HEK293 (cell line): ENCODE measurements around the gene TBK1.

Experiments
- GFI1B ChIP-seq: fragments of 450-650 bp; formaldehyde crosslinking; IDR thresholded peaks from 2 replicates; pipeline ENCODE4 v1.5.1; 2016; ENCODE audit warnings: missing biosample characterization, missing genetic modification characterization
- HOXD13 ChIP-seq: sonication (generic); formaldehyde crosslinking; IDR thresholded peaks from 2 replicates; pipeline ENCODE4 v1.8.0; 2022; ENCODE audit warnings: missing genetic modification reagents, borderline replicate concordance
- IKZF3 ChIP-seq: fragments of 450-650 bp; IDR thresholded peaks from 2 replicates; pipeline ENCODE4 v1.5.0; 2018; ENCODE audit warnings: missing biosample characterization, mild to moderate bottlenecking, missing genetic modification characterization, moderate library complexity
- MEIS1 ChIP-seq: sonication (generic); formaldehyde crosslinking; IDR thresholded peaks from 2 replicates; pipeline ENCODE4 v1.8.1; 2022; ENCODE audit warnings: missing genetic modification reagents, mild to moderate bottlenecking, borderline replicate concordance
- ZBTB1 ChIP-seq: fragments of 450-650 bp; formaldehyde crosslinking; IDR thresholded peaks from 2 replicates; pipeline ENCODE4 v1.5.1; 2016; ENCODE audit warnings: missing biosample characterization, missing genetic modification characterization
- ZBTB44 ChIP-seq: fragments of 450-650 bp; IDR thresholded peaks from 2 replicates; pipeline ENCODE4 v1.5.1; 2018; ENCODE audit warnings: missing biosample characterization, mild to moderate bottlenecking, missing genetic modification characterization
- ZIC2 ChIP-seq: fragments of 450-650 bp; formaldehyde crosslinking; IDR thresholded peaks from 2 replicates; pipeline ENCODE4 v1.5.1; 2016; ENCODE audit warnings: missing biosample characterization, missing genetic modification characterization
- ZNF10 ChIP-seq: fragments of 450-650 bp; formaldehyde crosslinking; IDR thresholded peaks from 2 replicates; pipeline ENCODE4 v1.5.1; 2017; ENCODE audit warnings: missing biosample characterization, missing genetic modification characterization
- ZNF133 ChIP-seq: fragments of 450-650 bp; formaldehyde crosslinking; IDR thresholded peaks from 2 replicates; pipeline ENCODE4 v1.5.1; 2016; ENCODE audit warnings: missing biosample characterization, missing genetic modification characterization
- ZNF146 ChIP-seq: fragments of 450-650 bp; formaldehyde crosslinking; IDR thresholded peaks from 2 replicates; pipeline ENCODE4 v1.5.1; 2016; ENCODE audit warnings: missing biosample characterization, missing genetic modification characterization
- ZNF19 ChIP-seq: fragments of 450-650 bp; formaldehyde crosslinking; IDR thresholded peaks from 2 replicates; pipeline ENCODE4; 2016; ENCODE audit warnings: missing biosample characterization, missing genetic modification characterization, low read depth
- ZNF248 ChIP-seq: fragments of 450-650 bp; formaldehyde crosslinking; IDR thresholded peaks from 2 replicates; pipeline ENCODE4 v1.5.1; 2017; ENCODE audit warnings: missing biosample characterization, missing genetic modification characterization
- ZNF292 ChIP-seq: fragments of 450-650 bp; formaldehyde crosslinking; IDR thresholded peaks from 2 replicates; pipeline ENCODE4 v1.5.1; 2016; ENCODE audit warnings: low read depth, missing biosample characterization, missing genetic modification characterization, borderline replicate concordance
- ZNF311 ChIP-seq: fragments of 450-650 bp; formaldehyde crosslinking; IDR thresholded peaks from 2 replicates; pipeline ENCODE4 v1.5.1; 2017; ENCODE audit warnings: missing biosample characterization, missing genetic modification characterization, borderline replicate concordance
- ZNF416 ChIP-seq: fragments of 450-650 bp; formaldehyde crosslinking; IDR thresholded peaks from 2 replicates; pipeline ENCODE4 v1.5.1; 2016; ENCODE audit warnings: missing biosample characterization, missing genetic modification characterization
- ZNF433 ChIP-seq: fragments of 450-650 bp; formaldehyde crosslinking; IDR thresholded peaks from 2 replicates; pipeline ENCODE4 v1.5.1; 2016; ENCODE audit warnings: missing biosample characterization, missing genetic modification characterization, low read depth
- ZNF473 ChIP-seq: fragments of 450-650 bp; formaldehyde crosslinking; IDR thresholded peaks from 2 replicates; pipeline ENCODE4 v1.5.1; 2017; ENCODE audit warnings: missing biosample characterization, missing genetic modification characterization
- ZNF529 ChIP-seq: fragments of 450-650 bp; formaldehyde crosslinking; IDR thresholded peaks from 2 replicates; pipeline ENCODE4 v1.5.1; 2017; ENCODE audit warnings: missing genetic modification characterization, missing biosample characterization; ENCODE audit not compliant: insufficient replicate concordance
- ZNF530 ChIP-seq: fragments of 450-650 bp; formaldehyde crosslinking; IDR thresholded peaks from 2 replicates; pipeline ENCODE4 v1.5.1; 2016; ENCODE audit warnings: low read depth, missing biosample characterization, missing genetic modification characterization
- ZNF561 ChIP-seq: fragments of 450-650 bp; IDR thresholded peaks from 2 replicates; pipeline ENCODE4 v1.5.1; 2018; ENCODE audit warnings: missing biosample characterization, missing genetic modification characterization, borderline replicate concordance
- ZNF654 ChIP-seq: fragments of 450-650 bp; formaldehyde crosslinking; IDR thresholded peaks from 2 replicates; pipeline ENCODE4 v1.5.1; 2016; ENCODE audit warnings: low read depth, missing biosample characterization, missing genetic modification characterization
- ZNF777 ChIP-seq: fragments of 450-650 bp; formaldehyde crosslinking; IDR thresholded peaks from 2 replicates; pipeline ENCODE4 v1.5.1; 2017; ENCODE audit warnings: missing biosample characterization, missing genetic modification characterization, borderline replicate concordance
- ZNF791 ChIP-seq: fragments of 450-650 bp; formaldehyde crosslinking; IDR thresholded peaks from 2 replicates; pipeline ENCODE4 v1.5.1; 2016; ENCODE audit warnings: missing biosample characterization, missing genetic modification characterization
- ZSCAN30 ChIP-seq: fragments of 450-650 bp; IDR thresholded peaks from 2 replicates; pipeline ENCODE4 v1.5.1; 2018; ENCODE audit warnings: missing biosample characterization, mild to moderate bottlenecking, missing genetic modification characterization, moderate library complexity
- TF ChIP-seq, protein P1 (sequence below): fragments of 450-650 bp; formaldehyde crosslinking; IDR thresholded peaks from 2 replicates; pipeline ENCODE4 v1.5.1; 2016; ENCODE audit warnings: missing biosample characterization, missing genetic modification characterization
- TF ChIP-seq, protein P2 (sequence below): fragments of 450-650 bp; formaldehyde crosslinking; IDR thresholded peaks from 2 replicates; pipeline ENCODE4 v1.5.1; 2016; ENCODE audit warnings: missing biosample characterization, missing genetic modification characterization
- TF ChIP-seq, protein P3 (sequence below): fragments of 450-650 bp; formaldehyde crosslinking; IDR thresholded peaks from 2 replicates; pipeline ENCODE4; 2016; ENCODE audit warnings: missing biosample characterization, missing genetic modification characterization
- TF ChIP-seq, protein P4 (sequence below): fragments of 450-650 bp; formaldehyde crosslinking; IDR thresholded peaks from 2 replicates; pipeline ENCODE4 v1.5.1; 2016; ENCODE audit warnings: missing biosample characterization, missing genetic modification characterization
- TF ChIP-seq, protein P5 (sequence below): sonication (generic); formaldehyde crosslinking; IDR thresholded peaks from 2 replicates; pipeline ENCODE4 v1.8.1; 2022; ENCODE audit warnings: mild to moderate bottlenecking, moderate library complexity, missing genetic modification reagents

TBK1 gene

DNA sequence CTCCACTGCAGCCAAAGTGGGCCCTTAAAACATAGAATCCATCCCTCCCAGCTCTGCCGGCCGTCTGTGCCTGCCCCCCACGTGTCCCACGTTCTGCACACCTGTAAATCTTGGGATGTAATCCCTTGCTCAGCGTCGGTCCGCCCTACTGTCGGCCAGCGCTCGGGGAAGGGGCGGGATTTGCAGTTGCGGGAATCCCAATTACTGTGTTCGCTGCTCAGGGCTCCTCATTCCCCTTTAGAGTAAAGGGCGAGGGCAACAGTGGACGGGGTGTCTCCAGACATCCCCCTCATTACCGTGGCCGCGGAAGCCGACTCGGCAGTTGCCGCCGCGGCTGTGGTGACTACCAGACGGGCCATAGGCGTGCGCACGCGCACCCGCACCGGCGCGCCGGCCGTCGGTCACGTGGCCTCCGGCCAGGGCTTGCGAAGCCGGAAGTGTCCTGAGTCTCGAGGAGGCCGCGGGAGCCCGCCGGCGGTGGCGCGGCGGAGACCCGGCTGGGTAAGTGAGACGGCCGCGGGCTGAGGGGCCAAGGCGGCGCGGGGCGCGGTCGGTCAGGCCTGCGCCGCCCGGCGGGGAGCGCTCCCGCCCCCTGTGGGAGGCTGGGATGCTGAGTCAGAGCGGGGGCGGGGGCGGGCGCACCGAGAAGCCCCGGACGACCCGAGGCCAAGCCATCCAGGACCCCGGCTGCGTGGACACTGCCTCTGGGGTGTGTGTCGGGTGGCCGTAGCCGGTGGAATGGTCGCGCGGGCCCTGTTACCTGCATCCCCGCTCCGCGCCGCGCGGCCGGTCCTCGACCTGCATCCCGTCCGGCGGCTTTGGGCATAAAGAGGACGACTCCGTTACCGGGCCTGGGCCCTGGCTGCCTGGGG is at the start of gene TBK1 (continued):
- TF ChIP-seq ZNF561 (tag by site-specific recombination) (peak; percentile 62; the same call in 1 of the 2 replicates), ZNF654 (tag by site-specific recombination) (no peak), ZNF416 (no peak), ZSCAN30 (tag by site-specific recombination) (peak; percentile 36; the same call in 1 of the 2 replicates), ZNF19 (no peak), ZNF529 (no peak), ZNF311 (tag by site-specific recombination) (no peak), IKZF3 (tag by site-specific recombination) (peak; percentile 50; the same call in 1 of the 2 replicates), ZNF791 (tag by site-specific recombination) (no peak), MEIS1 (CRISPR knock-in tag) (no peak), ZNF473 (tag by site-specific recombination) (no peak), ZIC2 (tag by site-specific recombination) (peak; percentile 48), ZBTB44 (no peak), ZNF10 (no peak), ZNF530 (no peak), ZNF133 (no peak), ZNF292 (no peak), ZNF248 (tag by site-specific recombination) (no peak), HOXD13 (no peak), GFI1B (no peak), ZBTB1 (tag by site-specific recombination) (no peak), ZNF146 (tag by site-specific recombination) (0 out of 2 replicates have a peak, but pooled peaks have one; percentile 19), ZNF777 (tag by site-specific recombination) (no peak), ZNF433 (tag by site-specific recombination) (no peak)
- TF ChIP-seq, protein P1, sequence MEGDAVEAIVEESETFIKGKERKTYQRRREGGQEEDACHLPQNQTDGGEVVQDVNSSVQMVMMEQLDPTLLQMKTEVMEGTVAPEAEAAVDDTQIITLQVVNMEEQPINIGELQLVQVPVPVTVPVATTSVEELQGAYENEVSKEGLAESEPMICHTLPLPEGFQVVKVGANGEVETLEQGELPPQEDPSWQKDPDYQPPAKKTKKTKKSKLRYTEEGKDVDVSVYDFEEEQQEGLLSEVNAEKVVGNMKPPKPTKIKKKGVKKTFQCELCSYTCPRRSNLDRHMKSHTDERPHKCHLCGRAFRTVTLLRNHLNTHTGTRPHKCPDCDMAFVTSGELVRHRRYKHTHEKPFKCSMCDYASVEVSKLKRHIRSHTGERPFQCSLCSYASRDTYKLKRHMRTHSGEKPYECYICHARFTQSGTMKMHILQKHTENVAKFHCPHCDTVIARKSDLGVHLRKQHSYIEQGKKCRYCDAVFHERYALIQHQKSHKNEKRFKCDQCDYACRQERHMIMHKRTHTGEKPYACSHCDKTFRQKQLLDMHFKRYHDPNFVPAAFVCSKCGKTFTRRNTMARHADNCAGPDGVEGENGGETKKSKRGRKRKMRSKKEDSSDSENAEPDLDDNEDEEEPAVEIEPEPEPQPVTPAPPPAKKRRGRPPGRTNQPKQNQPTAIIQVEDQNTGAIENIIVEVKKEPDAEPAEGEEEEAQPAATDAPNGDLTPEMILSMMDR (tag by site-specific recombination): peak; percentile 73
- TF ChIP-seq, protein P2, sequence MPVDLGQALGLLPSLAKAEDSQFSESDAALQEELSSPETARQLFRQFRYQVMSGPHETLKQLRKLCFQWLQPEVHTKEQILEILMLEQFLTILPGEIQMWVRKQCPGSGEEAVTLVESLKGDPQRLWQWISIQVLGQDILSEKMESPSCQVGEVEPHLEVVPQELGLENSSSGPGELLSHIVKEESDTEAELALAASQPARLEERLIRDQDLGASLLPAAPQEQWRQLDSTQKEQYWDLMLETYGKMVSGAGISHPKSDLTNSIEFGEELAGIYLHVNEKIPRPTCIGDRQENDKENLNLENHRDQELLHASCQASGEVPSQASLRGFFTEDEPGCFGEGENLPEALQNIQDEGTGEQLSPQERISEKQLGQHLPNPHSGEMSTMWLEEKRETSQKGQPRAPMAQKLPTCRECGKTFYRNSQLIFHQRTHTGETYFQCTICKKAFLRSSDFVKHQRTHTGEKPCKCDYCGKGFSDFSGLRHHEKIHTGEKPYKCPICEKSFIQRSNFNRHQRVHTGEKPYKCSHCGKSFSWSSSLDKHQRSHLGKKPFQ: 0 out of 2 replicates have a peak, but pooled peaks have one; percentile 35
- TF ChIP-seq, protein P3, sequence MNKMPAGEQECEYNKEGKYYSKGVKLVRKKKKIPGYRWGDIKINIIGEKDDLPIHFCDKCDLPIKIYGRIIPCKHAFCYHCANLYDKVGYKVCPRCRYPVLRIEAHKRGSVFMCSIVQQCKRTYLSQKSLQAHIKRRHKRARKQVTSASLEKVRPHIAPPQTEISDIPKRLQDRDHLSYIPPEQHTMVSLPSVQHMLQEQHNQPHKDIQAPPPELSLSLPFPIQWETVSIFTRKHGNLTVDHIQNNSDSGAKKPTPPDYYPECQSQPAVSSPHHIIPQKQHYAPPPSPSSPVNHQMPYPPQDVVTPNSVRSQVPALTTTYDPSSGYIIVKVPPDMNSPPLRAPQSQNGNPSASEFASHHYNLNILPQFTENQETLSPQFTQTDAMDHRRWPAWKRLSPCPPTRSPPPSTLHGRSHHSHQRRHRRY: no peak
- TF ChIP-seq, protein P4, sequence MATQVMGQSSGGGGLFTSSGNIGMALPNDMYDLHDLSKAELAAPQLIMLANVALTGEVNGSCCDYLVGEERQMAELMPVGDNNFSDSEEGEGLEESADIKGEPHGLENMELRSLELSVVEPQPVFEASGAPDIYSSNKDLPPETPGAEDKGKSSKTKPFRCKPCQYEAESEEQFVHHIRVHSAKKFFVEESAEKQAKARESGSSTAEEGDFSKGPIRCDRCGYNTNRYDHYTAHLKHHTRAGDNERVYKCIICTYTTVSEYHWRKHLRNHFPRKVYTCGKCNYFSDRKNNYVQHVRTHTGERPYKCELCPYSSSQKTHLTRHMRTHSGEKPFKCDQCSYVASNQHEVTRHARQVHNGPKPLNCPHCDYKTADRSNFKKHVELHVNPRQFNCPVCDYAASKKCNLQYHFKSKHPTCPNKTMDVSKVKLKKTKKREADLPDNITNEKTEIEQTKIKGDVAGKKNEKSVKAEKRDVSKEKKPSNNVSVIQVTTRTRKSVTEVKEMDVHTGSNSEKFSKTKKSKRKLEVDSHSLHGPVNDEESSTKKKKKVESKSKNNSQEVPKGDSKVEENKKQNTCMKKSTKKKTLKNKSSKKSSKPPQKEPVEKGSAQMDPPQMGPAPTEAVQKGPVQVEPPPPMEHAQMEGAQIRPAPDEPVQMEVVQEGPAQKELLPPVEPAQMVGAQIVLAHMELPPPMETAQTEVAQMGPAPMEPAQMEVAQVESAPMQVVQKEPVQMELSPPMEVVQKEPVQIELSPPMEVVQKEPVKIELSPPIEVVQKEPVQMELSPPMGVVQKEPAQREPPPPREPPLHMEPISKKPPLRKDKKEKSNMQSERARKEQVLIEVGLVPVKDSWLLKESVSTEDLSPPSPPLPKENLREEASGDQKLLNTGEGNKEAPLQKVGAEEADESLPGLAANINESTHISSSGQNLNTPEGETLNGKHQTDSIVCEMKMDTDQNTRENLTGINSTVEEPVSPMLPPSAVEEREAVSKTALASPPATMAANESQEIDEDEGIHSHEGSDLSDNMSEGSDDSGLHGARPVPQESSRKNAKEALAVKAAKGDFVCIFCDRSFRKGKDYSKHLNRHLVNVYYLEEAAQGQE: peak; percentile 39; the same call in 1 of the 2 replicates
- TF ChIP-seq, protein P5, sequence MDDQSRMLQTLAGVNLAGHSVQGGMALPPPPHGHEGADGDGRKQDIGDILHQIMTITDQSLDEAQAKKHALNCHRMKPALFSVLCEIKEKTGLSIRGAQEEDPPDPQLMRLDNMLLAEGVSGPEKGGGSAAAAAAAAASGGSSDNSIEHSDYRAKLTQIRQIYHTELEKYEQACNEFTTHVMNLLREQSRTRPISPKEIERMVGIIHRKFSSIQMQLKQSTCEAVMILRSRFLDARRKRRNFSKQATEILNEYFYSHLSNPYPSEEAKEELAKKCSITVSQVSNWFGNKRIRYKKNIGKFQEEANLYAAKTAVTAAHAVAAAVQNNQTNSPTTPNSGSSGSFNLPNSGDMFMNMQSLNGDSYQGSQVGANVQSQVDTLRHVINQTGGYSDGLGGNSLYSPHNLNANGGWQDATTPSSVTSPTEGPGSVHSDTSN: peak; percentile 29; the same call in 1 of the 2 replicates
